H9 (cell line): ENCODE measurements around the gene FAAP100. TPM values are rescaled to one million over a fixed set of nuclear protein-coding genes. Genes with fewer than 3 reads are reported as not detected.

Source experiments
- DNase-seq: peaks from one replicate; pipeline ENCODE4 v3.0.0-alpha.2; 2017
- H2AFZ ChIP-seq: one replicate; pipeline ENCODE4 v1.6.1; 2013; ENCODE audit warnings: mild to moderate bottlenecking, low read length, control low read depth, moderate library complexity
- H2AK5ac ChIP-seq: 2 replicates; pipeline ENCODE4 v1.6.1; 2013; ENCODE audit warnings: low read length, control low read depth, mixed read lengths; ENCODE audit not compliant: insufficient read length
- H2BK120ac ChIP-seq: one replicate; pipeline ENCODE4 v1.6.1; 2013; ENCODE audit warnings: low read depth, mild to moderate bottlenecking, low read length, control low read depth, inconsistent platforms; ENCODE audit not compliant: poor library complexity, severe bottlenecking
- H2BK12ac ChIP-seq: 2 replicates; pipeline ENCODE4 v1.6.1; 2013; ENCODE audit warnings: low read length, control low read depth, mixed read lengths, low read depth; ENCODE audit not compliant: insufficient read length
- H2BK15ac ChIP-seq: 2 replicates; pipeline ENCODE4 v1.6.1; 2013; ENCODE audit warnings: low read depth, low read length, control low read depth
- H2BK20ac ChIP-seq: one replicate; pipeline ENCODE4 v1.6.1; 2013; ENCODE audit warnings: low read depth, mild to moderate bottlenecking, low read length, control low read depth, inconsistent platforms; ENCODE audit not compliant: poor library complexity, severe bottlenecking
- H2BK5ac ChIP-seq: 2 replicates; pipeline ENCODE4 v1.6.1; 2013; ENCODE audit warnings: low read length, control low read depth, mixed read lengths; ENCODE audit not compliant: insufficient read length
- H3K14ac ChIP-seq: 2 replicates; pipeline ENCODE4 v1.6.1; 2013; ENCODE audit warnings: low read length, control low read depth; ENCODE audit not compliant: insufficient read depth
- H3K18ac ChIP-seq: 2 replicates; pipeline ENCODE4 v1.6.1; 2013; ENCODE audit warnings: low read depth, mild to moderate bottlenecking, mixed read lengths, low read length, control low read depth; ENCODE audit not compliant: insufficient read length
- H3K23ac ChIP-seq: 2 replicates; pipeline ENCODE4 v1.6.1; 2013; ENCODE audit warnings: low read length, control low read depth, mixed read lengths, low read depth; ENCODE audit not compliant: insufficient read length
- H3K23me2 ChIP-seq: 2 replicates; pipeline ENCODE4 v1.6.1; 2013; ENCODE audit warnings: low read depth, mild to moderate bottlenecking, mixed read lengths, low read length, control low read depth; ENCODE audit not compliant: insufficient read length, poor library complexity, severe bottlenecking
- H3K27ac ChIP-seq: 2 replicates; pipeline ENCODE4 v1.5.1; 2013; ENCODE audit warnings: low read length, control low read depth, mixed read lengths, low read depth; ENCODE audit not compliant: insufficient read length
- H3K27me3 ChIP-seq: 2 replicates; pipeline ENCODE4 v1.6.1; 2013; ENCODE audit warnings: low read length, control low read depth, inconsistent platforms; ENCODE audit not compliant: insufficient read depth
- H3K4ac ChIP-seq: 2 replicates; pipeline ENCODE4 v1.6.1; 2013; ENCODE audit warnings: low read depth, mild to moderate bottlenecking, control low read depth, inconsistent platforms, low read length, moderate library complexity
- H3K4me1 ChIP-seq: 2 replicates; pipeline ENCODE4 v1.6.1; 2013; ENCODE audit warnings: low read length, control low read depth, inconsistent platforms; ENCODE audit not compliant: insufficient read depth
- H3K4me2 ChIP-seq: 2 replicates; pipeline ENCODE4 v1.6.1; 2013; ENCODE audit warnings: low read length, control low read depth, mixed read lengths; ENCODE audit not compliant: insufficient read length, insufficient read depth
- H3K56ac ChIP-seq: 2 replicates; pipeline ENCODE4 v1.6.1; 2013; ENCODE audit warnings: low read depth, mild to moderate bottlenecking, mixed read lengths, low read length, control low read depth; ENCODE audit not compliant: insufficient read length
- H3K79me1 ChIP-seq: 2 replicates; pipeline ENCODE4 v1.6.1; 2013; ENCODE audit warnings: low read depth, mild to moderate bottlenecking, moderate library complexity, low read length, control low read depth, inconsistent platforms; ENCODE audit not compliant: insufficient read depth, poor library complexity, severe bottlenecking
- H3K79me2 ChIP-seq: 2 replicates; pipeline ENCODE4 v1.6.1; 2013; ENCODE audit warnings: low read length, control low read depth, inconsistent platforms; ENCODE audit not compliant: insufficient read depth
- H3K9ac ChIP-seq: 2 replicates; pipeline ENCODE4 v1.6.1; 2013; ENCODE audit warnings: low read length, control low read depth, mixed read lengths; ENCODE audit not compliant: insufficient read length; ENCODE audit errors: extremely low read depth
- H3K9me3 ChIP-seq: one replicate; pipeline ENCODE4 v1.6.1; 2013; ENCODE audit warnings: low read depth, low read length, inconsistent platforms; ENCODE audit not compliant: control insufficient read depth
- H3T11ph ChIP-seq: one replicate; pipeline ENCODE4 v1.6.1; 2013; ENCODE audit warnings: mild to moderate bottlenecking, low read length, control low read depth, inconsistent platforms
- H4K20me1 ChIP-seq: one replicate; pipeline ENCODE4 v1.6.1; 2013; ENCODE audit not compliant: control insufficient read depth, insufficient read length, insufficient read depth
- H4K5ac ChIP-seq: 2 replicates; pipeline ENCODE4 v1.6.1; 2013; ENCODE audit warnings: low read depth, mild to moderate bottlenecking, mixed read lengths, low read length, control low read depth; ENCODE audit not compliant: insufficient read length
- H4K8ac ChIP-seq: replicated peaks from 2 replicates; pipeline ENCODE4 v1.6.1; 2013; ENCODE audit warnings: low read length, control low read depth, mixed read lengths, low read depth; ENCODE audit not compliant: insufficient read length
- H4K91ac ChIP-seq: 2 replicates; pipeline ENCODE4 v1.6.1; 2013; ENCODE audit warnings: low read depth, mild to moderate bottlenecking, moderate library complexity, mixed read lengths, low read length, control low read depth; ENCODE audit not compliant: insufficient read length
- H3K27ac Mint-ChIP-seq, 3 experiments: 2 replicates in 2 of 3; 3 replicates in 1 of 3; pipeline ENCODE4 v1.8.0; 2020 to 2021; ENCODE audit warnings: mixed read lengths in 3 of 3, mild to moderate bottlenecking in 1 of 3, moderate library complexity in 1 of 3
- H3K27me3 Mint-ChIP-seq: 2 replicates; pipeline ENCODE4 v1.8.0; 2021; ENCODE audit warnings: low read depth, mild to moderate bottlenecking, moderate library complexity, mixed read lengths
- H3K36me3 Mint-ChIP-seq, 3 experiments: 2 replicates in 2 of 3; 3 replicates in 1 of 3; pipeline ENCODE4 v1.8.0; 2020 to 2021; ENCODE audit warnings: low read depth in 3 of 3, mixed read lengths in 3 of 3; ENCODE audit not compliant: insufficient read depth in 1 of 3
- H3K4me1 Mint-ChIP-seq, 2 experiments: 2 replicates each; pipeline ENCODE4 v1.8.0; 2020; ENCODE audit warnings: mixed read lengths in 2 of 2
- H3K4me3 Mint-ChIP-seq, 2 experiments: 2 replicates in 1 of 2; 3 replicates in 1 of 2; pipeline ENCODE4 v1.8.0; 2020 to 2021; ENCODE audit warnings: mild to moderate bottlenecking in 2 of 2, mixed read lengths in 2 of 2, moderate library complexity in 1 of 2
- H3K9me3 Mint-ChIP-seq, 2 experiments: 2 replicates in 1 of 2; 3 replicates in 1 of 2; pipeline ENCODE4 v1.8.0; 2020; ENCODE audit warnings: mild to moderate bottlenecking in 2 of 2, mixed read lengths in 2 of 2, moderate library complexity in 1 of 2
- CTCF ChIP-seq: fragments of 200-600 bp; sonication (generic); conservative IDR thresholded peaks from 3 replicates; pipeline ENCODE4 v1.8.0; 2021; ENCODE audit warnings: antibody characterized with exemption, mild to moderate bottlenecking
- WGBS: extraction: QIAGEN DNeasy Blood & Tissue Kit; methylation state at CpG from one replicate; pipeline ENCODE4 v1.1.7; 2013; ENCODE audit warnings: missing lambda C conversion rate, low lambda C conversion rate, mixed read lengths; ENCODE audit not compliant: insufficient read length; ENCODE audit errors: extremely low coverage; 5-methylcytosine and 5-hydroxymethylcytosine counted together
- total RNA-seq: library from RNA; stranded (reverse); gene quantifications from 2 replicates; pipeline ENCODE4 v1.2.1, GENCODE V29; 2021

The FAAP100 gene
- total RNA-seq, 1 experiment from 2014 or later: 54.0 TPM

GRCh38 chr17:81599719-81600486, 47.8 kb upstream of the FAAP100 start:
- Histone ChIP-seq H3K9ac (no peak overlapping the region), H3K18ac (no peak overlapping the region), H2BK12ac (no peak overlapping the region), H4K8ac (no peak overlapping the region), H4K91ac (no peak overlapping the region), H4K5ac (no peak overlapping the region), H3K4ac (no peak overlapping the region), H3K14ac (no peak overlapping the region), H2BK120ac (no peak overlapping the region), H3K56ac (no peak overlapping the region), H3K4me1 (no peaks in the 10 kb centered on the region), H2BK20ac (no peak overlapping the region), H3K79me1 (peaks cover 3% of the 10 kb centered on the region), H3K27me3 (no peaks in the 10 kb centered on the region), H2AFZ (no peak overlapping the region), H3K9me3 (no peaks in the 10 kb centered on the region), H3K27ac (no peak overlapping the region), H3K23me2 (no peaks in the 10 kb centered on the region), H3K4me2 (no peak overlapping the region), H2BK5ac (no peak overlapping the region), H4K20me1 (no peaks in the 10 kb centered on the region), H2AK5ac (no peak overlapping the region), H3K23ac (no peak overlapping the region), H3T11ph (no peak overlapping the region), H3K79me2 (no peaks in the 10 kb centered on the region), H2BK15ac (no peak overlapping the region)
- H3K36me3 Mint-ChIP-seq: peaks cover 25 to 81% (median 63%) of the 10 kb centered on the region in 3 experiments; a peak in 6 of 7 replicates
- H3K27ac Mint-ChIP-seq: no peak overlapping the region
- no peak for TF ChIP-seq CTCF
- no peaks in the 10 kb centered on the region for H3K27me3 Mint-ChIP-seq
- no peaks in the 10 kb centered on the region for H3K4me1 Mint-ChIP-seq
- no peak for DNase-seq
- H3K9me3 Mint-ChIP-seq: no peaks in the 10 kb centered on the region
- no peak overlapping the region for H3K4me3 Mint-ChIP-seq
- WGBS: no CpG with 5 or more reads among the region's 10 CpGs
